Upper lobe of left lung (tissue), 4 donors: ENCODE measurements around the gene SCG5.

Experiments used
- CTCF ChIP-seq, 6 experiments: fragments of 450-650 bp in 4 of 6; fragments of 200-600 bp in 2 of 6; sonication (generic) in 2 of 6; IDR thresholded peaks; one replicate each; pipeline ENCODE4 v1.5.1; 2016 to 2019; ENCODE audit warnings: antibody characterized with exemption in 6 of 6
- EP300 ChIP-seq, 4 donors: sonication (generic); formaldehyde crosslinking; IDR thresholded peaks; one replicate each; pipeline ENCODE4 v1.5.1; 2017; ENCODE audit warnings: antibody characterized with exemption in 4 of 4, control low read depth in 2 of 4
- POLR2A ChIP-seq, 4 donors: fragments of 450-650 bp; IDR thresholded peaks; one replicate each; pipeline ENCODE4 v1.5.1; 2016 to 2017; ENCODE audit warnings: antibody characterized with exemption in 4 of 4, mild to moderate bottlenecking in 2 of 4
- POLR2AphosphoS5 ChIP-seq, 2 donors: sonication (generic); formaldehyde crosslinking; IDR thresholded peaks; one replicate each; pipeline ENCODE4 v1.5.1; 2017; ENCODE audit warnings: antibody characterized with exemption in 2 of 2

- TF ChIP-seq CTCF (IDR thresholded peaks at IDR 0.05), result no peak
- TF ChIP-seq POLR2A (IDR thresholded peaks at IDR 0.05), result no peak
- TF ChIP-seq POLR2AphosphoS5 (IDR thresholded peaks at IDR 0.05), result no peak
- TF ChIP-seq EP300 (IDR thresholded peaks at IDR 0.05), result no peak
These were observed 95.2 kb downstream of the SCG5 start for GRCh38 chr15:32736701-32737061.
